GM12875 (cell line): ENCODE results near the gene PLCH2.

ENCODE experiments used
- H3K4me3 ChIP-seq: one replicate; pipeline ENCODE4 v1.5.1; 2011; ENCODE audit warnings: low read depth, low read length, control low read depth
- TF ChIP-seq, protein P1 (sequence below): IDR thresholded peaks from 2 replicates; pipeline ENCODE4 v1.5.1; 2011; ENCODE audit warnings: low read depth, mild to moderate bottlenecking, control low read depth, inconsistent platforms, low read length, moderate library complexity, borderline replicate concordance; ENCODE audit not compliant: insufficient read depth

Gene PLCH2

DNA sequence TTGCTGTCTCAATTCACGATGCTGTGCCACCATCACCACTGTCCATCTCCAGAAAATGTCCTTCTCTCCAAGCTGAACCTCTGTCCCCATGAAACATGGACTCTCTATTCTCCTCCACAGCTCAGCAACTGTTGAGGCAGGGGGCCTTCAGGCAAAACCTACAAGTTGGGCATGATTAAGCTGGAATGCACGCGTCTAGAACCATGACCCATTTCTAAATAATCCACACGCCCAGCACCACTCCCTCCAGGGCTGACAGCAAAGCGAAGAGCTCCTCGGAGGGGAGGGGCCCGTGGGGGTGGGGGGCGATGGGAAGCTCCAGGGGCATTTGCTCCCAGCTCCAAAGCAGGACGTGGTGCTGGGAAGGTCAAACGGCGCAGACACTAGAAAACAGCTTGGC lies 57.3 kb downstream of the PLCH2 start:
- TF ChIP-seq, protein P1, sequence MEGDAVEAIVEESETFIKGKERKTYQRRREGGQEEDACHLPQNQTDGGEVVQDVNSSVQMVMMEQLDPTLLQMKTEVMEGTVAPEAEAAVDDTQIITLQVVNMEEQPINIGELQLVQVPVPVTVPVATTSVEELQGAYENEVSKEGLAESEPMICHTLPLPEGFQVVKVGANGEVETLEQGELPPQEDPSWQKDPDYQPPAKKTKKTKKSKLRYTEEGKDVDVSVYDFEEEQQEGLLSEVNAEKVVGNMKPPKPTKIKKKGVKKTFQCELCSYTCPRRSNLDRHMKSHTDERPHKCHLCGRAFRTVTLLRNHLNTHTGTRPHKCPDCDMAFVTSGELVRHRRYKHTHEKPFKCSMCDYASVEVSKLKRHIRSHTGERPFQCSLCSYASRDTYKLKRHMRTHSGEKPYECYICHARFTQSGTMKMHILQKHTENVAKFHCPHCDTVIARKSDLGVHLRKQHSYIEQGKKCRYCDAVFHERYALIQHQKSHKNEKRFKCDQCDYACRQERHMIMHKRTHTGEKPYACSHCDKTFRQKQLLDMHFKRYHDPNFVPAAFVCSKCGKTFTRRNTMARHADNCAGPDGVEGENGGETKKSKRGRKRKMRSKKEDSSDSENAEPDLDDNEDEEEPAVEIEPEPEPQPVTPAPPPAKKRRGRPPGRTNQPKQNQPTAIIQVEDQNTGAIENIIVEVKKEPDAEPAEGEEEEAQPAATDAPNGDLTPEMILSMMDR, result no peak
- no peak overlapping the region for H3K4me3 ChIP-seq

DNA sequence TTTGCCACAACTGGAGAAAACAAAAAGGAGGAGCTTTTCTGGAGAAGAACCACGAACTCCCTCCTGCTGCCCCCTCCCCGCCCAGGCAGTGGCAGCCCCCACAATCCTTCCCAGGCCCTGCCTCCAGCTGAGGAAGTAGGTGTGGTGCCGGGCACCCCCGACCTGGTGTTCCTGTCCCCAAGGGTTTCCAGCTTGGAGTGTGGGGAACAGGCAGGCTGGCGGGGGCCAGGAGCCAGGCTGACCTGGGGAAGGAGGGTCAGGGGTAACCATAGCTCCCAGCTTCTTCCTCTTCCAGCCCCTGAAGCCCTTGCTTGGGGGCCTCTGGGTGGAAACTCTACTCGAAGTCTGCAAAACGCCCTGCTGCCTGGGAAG lies 58.2 kb downstream of the PLCH2 start:
- H3K4me3 ChIP-seq, result no peak overlapping the region
- TF ChIP-seq, protein P1, result no peak

DNA sequence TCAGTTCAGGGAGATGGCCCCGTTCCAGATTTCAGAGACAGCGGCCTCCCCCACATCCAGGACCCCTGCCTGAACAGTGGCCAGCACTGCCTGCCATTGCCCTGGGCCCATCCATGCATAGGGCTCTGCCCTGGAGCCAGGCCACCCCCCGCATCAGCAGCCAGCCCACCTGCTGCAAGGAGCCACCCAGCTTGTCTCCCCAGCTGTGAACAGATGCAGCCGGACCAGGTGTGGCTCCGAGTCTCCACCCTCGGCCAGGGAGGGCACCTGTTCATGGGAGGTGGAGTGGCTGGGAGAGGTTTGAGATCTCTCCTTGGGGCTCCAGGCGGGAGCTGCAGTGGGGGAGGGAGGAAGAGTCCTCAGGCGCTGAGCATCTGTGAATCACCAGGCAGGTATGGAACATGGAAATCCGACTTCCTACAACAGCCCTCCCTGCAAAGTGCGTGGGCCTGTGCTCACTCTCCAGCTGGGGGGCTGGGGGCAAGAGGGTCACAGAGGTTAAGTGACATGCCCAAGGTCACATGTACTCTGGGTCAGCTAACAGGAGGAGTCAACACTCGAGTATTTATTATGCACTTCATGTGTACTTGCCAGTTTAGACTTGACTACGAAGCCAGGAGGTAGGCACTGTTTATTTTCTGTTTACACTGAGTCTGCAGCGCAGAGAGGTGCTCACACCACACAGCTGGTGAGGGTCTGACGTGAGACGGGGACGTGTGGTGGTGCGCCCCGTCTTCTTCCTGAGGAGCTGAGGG lies 58.8 kb downstream of the PLCH2 start:
- TF ChIP-seq, protein P1, result no peak
- no peak overlapping the region for H3K4me3 ChIP-seq

DNA sequence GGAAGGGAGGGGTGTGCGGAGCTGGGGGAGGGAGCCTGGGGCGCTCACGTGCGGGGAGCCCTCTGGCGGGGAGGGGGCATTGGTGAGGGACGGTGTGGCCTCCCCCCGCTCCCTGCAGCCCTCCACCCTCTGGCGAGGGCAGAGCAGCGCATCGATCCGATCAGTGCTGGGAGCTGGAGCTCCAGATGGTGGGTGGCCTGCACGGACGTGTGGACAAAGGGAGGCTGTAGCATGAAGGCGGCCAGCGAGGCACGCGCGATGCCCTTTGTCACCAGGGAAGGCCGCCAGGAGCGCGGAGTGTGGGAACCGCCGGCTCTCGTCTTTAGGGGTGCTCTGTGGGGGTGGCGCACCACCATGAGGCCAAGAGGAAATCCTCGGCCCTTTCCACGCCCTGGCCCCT lies 59.4 kb downstream of the PLCH2 start:
- TF ChIP-seq, protein P1, result no peak
- H3K4me3 ChIP-seq, result no peak overlapping the region

DNA sequence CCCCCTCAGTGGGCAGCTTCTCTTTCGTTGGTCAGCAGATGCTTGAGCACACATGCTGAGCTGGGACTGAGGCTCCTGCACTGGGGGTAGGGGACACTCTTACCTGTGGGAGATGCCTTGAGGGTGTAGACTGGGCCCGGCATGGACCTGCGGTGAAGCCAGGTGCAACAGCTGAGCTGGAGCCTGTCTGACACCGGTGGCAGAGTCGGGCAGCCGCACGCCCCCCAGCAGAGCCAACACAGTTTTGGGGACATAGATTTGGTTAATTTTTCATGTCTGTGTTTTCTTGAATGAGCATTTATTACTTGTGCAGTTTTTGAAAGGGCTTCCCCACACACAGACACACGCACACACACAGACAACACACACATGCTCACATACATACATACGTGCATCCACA lies 59.9 kb downstream of the PLCH2 start:
- H3K4me3 ChIP-seq, result no peak overlapping the region
- TF ChIP-seq, protein P1, result no peak

DNA sequence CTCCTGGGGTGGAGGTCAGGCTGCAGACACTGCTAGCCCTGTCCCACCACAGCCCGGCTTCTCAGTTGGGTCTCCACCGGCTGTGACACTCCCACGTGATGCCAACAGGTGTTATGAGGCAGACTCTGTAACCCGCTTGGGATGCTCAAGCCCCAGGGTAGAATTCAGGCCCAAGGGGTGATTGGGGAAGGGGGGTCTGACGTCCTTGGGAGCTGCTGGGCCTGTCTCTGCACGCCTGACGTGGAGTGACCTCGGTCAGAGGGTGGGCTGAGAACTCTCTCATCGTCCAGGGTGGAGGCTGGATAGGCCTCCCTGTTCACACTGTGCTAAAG lies 61.7 kb downstream of the PLCH2 start:
- TF ChIP-seq, protein P1, result no peak
- no peak overlapping the region for H3K4me3 ChIP-seq

DNA sequence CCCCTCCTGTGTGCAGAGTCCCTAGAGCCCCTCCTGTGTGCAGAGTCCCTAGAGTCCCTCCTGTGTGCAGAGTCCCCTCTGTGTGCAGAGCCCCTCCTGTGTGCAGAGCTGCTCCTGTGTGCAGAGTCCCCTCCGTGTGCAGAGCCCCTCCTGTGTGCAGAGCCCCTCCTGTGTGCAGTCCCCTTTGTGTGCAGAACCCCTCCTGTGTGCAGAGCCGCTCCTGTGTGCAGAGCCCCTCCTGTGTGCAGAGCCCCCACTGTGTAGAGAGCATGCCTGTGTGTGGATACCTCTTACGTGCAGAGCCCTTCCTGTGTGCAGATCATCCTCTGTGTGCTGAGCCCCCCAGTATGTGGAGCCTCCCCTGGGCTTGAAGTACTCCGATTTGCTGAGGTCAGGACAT lies 62.3 kb downstream of the PLCH2 start:
- TF ChIP-seq, protein P1, result no peak
- H3K4me3 ChIP-seq, result no peak overlapping the region
